Parathyroid adenoma (tissue), 2 donors: ENCODE data around the gene POTEF.
"Not testable (repeated sequence)": the region's sequence is repeated elsewhere in the genome, so short reads cannot be mapped to it uniquely, and the experiment has no call there.

Experiments used
- H2AFZ ChIP-seq: fragments of 300-600 bp; sonication (generic); one replicate; pipeline ENCODE4 v1.7.0; 2017; ENCODE audit warnings: antibody characterized with exemption, mild to moderate bottlenecking
- H3K27ac ChIP-seq: fragments of 300-600 bp; sonication (generic); one replicate; pipeline ENCODE4 v1.7.0; 2017
- H3K27me3 ChIP-seq: fragments of 300-600 bp; sonication (generic); one replicate; pipeline ENCODE4 v1.7.0; 2017; ENCODE audit warnings: low read length; ENCODE audit not compliant: control insufficient read depth, insufficient read depth
- H3K36me3 ChIP-seq: fragments of 300-600 bp; sonication (generic); one replicate; pipeline ENCODE4 v1.7.0; 2017; ENCODE audit warnings: low read length; ENCODE audit not compliant: control insufficient read depth, insufficient read depth
- H3K4me1 ChIP-seq: fragments of 300-600 bp; sonication (generic); one replicate; pipeline ENCODE4 v1.7.0; 2017; ENCODE audit warnings: control low read depth
- H3K4me2 ChIP-seq: fragments of 300-600 bp; sonication (generic); one replicate; pipeline ENCODE4 v1.7.0; 2017; ENCODE audit warnings: low read length
- H3K4me3 ChIP-seq: fragments of 300-600 bp; sonication (generic); one replicate; pipeline ENCODE4 v1.7.0; 2017; ENCODE audit warnings: low read depth, low read length
- H3K79me2 ChIP-seq: fragments of 300-600 bp; sonication (generic); one replicate; pipeline ENCODE4 v1.7.0; 2017; ENCODE audit warnings: control low read depth
- H3K9ac ChIP-seq: fragments of 300-600 bp; sonication (generic); one replicate; pipeline ENCODE4 v1.7.0; 2017; ENCODE audit warnings: mild to moderate bottlenecking
- H3K9me3 ChIP-seq: fragments of 300-600 bp; sonication (generic); one replicate; pipeline ENCODE4 v1.7.0; 2017; ENCODE audit warnings: low read length; ENCODE audit not compliant: control insufficient read depth
- donor health status: primary hyperparathyroidism.

The POTEF gene

GRCh38 chr2:130048422-130048821, 80.6 kb downstream of the POTEF start:
- H3K79me2 ChIP-seq, H3K4me1 ChIP-seq: not testable (repeated sequence)

GRCh38 chr2:130038265-130038603, 90.8 kb downstream of the POTEF start:
- not testable (repeated sequence) for H3K4me2 ChIP-seq, H3K9ac ChIP-seq, H3K36me3 ChIP-seq, H3K27me3 ChIP-seq, H3K4me1 ChIP-seq, H3K79me2 ChIP-seq, H3K9me3 ChIP-seq, H3K4me3 ChIP-seq, H3K27ac ChIP-seq
- H2AFZ ChIP-seq = peak overlapping the region; percentile 77

More at GRCh38 chr2:130048422-130048821, 80.6 kb downstream of the POTEF start:
- H3K4me3 ChIP-seq, H3K36me3 ChIP-seq, H3K27me3 ChIP-seq, H2AFZ ChIP-seq, H3K27ac ChIP-seq, H3K4me2 ChIP-seq, H3K9me3 ChIP-seq, H3K9ac ChIP-seq: not testable (repeated sequence)

- H3K79me2 ChIP-seq, H3K9ac ChIP-seq, H3K4me2 ChIP-seq, H3K27me3 ChIP-seq, H3K27ac ChIP-seq, H3K9me3 ChIP-seq, H2AFZ ChIP-seq, H3K4me3 ChIP-seq, H3K36me3 ChIP-seq, H3K4me1 ChIP-seq: not testable (repeated sequence)
Observed at GRCh38 chr2:130025931-130026330, 103.1 kb downstream of the POTEF start.
